ENCODE data around the gene PLAC9. TPM values are rescaled to one million over a fixed set of nuclear protein-coding genes. Genes with fewer than 3 reads are reported as not detected.

Gene PLAC9
- total RNA-seq, 1 experiment from 2014 or later = not detected

- Mint-ChIP-seq H3K36me3 (ENCODE audit: insufficient read depth, unreplicated experiment) (peaks cover 61% of the 10 kb centered on the region), H3K27ac (ENCODE audit: unreplicated experiment) (no peak overlapping the region), H3K4me1 (ENCODE audit: low read depth, unreplicated experiment) (peaks cover 10% of the 10 kb centered on the region), H3K27me3 (ENCODE audit: insufficient read depth, unreplicated experiment) (no peaks in the 10 kb centered on the region), H3K4me3 (ENCODE audit: unreplicated experiment) (no peak overlapping the region), H3K9me3 (ENCODE audit: unreplicated experiment) (no peaks in the 10 kb centered on the region)
- no peak for DNase-seq
- Histone ChIP-seq H3K9me3 (no peaks in the 10 kb centered on the region), H3K27me3 (replicated peaks; ENCODE audit: control insufficient read depth, insufficient read depth, low read length) (no peaks in the 10 kb centered on the region), H3K4me1 (no peaks in the 10 kb centered on the region), H3K36me3 (ENCODE audit: control insufficient read depth, insufficient read depth, low read length) (peaks cover 2% of the 10 kb centered on the region; the same call in 1 of the 2 replicates), H3K4me3 (ENCODE audit: low read depth, low read length) (no peak overlapping the region)
- TF ChIP-seq CTCF (IDR thresholded peaks at IDR 0.05; ENCODE audit: insufficient read depth in 1 of 2, low read depth in 1 of 2, low read length in 1 of 2, severe bottlenecking in 1 of 2, unreplicated experiment in 1 of 2) = no peak
- BruUV-seq (replicated peaks) = no TSS peak
- intact Hi-C loops (cut with micrococcal nuclease; ENCODE audit: unreplicated experiment) = no loop called here
- CTCF ChIA-PET = no interaction called here
- POLR2A ChIA-PET = no interaction called here
Measured at GRCh38 chr10:80184291-80184690, 51.8 kb downstream of the PLAC9 start.

DNA sequence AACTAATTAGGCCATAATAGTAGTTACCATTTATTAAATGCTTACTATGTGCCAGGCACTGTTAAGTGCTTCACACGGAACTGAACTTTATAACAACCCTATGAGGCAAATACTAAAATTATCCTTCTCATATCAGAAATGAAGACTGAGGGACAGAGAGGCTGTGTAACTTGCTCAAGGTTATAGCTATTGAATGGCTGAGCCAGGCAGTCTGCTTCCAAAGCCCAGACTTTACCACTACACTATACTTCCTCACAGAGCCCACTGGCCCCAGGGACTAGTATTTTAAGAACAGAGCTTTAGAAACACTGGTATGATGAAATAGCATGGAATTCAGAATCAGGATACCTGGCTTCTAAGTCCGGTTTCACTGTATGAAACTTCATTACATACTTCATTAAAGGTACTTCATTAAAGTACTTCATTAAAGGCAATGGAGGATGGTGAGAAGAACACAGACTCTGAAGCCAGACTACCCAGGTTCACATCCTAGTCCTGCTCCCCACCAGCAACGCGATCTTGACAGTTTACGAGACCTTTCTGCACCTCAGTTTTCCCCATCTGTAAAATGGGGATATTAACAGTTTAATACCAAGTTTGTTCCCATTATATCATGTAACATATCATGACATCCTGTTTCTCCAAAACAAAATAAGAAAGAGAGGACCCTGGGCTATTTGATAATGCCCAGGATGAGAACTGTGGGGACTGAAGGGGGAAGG lies 53.2 kb downstream of the PLAC9 start:
- Mint-ChIP-seq H3K36me3 (ENCODE audit: insufficient read depth, unreplicated experiment) (peaks cover 52% of the 10 kb centered on the region), H3K27me3 (ENCODE audit: insufficient read depth, unreplicated experiment) (no peaks in the 10 kb centered on the region), H3K9me3 (ENCODE audit: unreplicated experiment) (no peaks in the 10 kb centered on the region), H3K4me3 (ENCODE audit: unreplicated experiment) (no peak overlapping the region), H3K27ac (ENCODE audit: unreplicated experiment) (no peak overlapping the region), H3K4me1 (ENCODE audit: low read depth, unreplicated experiment) (peaks cover 13% of the 10 kb centered on the region)
- DNase-seq = no peak
- Histone ChIP-seq H3K9me3 (no peaks in the 10 kb centered on the region), H3K4me3 (ENCODE audit: low read depth, low read length) (no peak overlapping the region), H3K4me1 (0 out of 2 replicates have a peak, but pooled peaks cover 5% of the 10 kb centered on the region), H3K27me3 (replicated peaks; ENCODE audit: control insufficient read depth, insufficient read depth, low read length) (no peaks in the 10 kb centered on the region), H3K36me3 (ENCODE audit: control insufficient read depth, insufficient read depth, low read length) (no peaks in the 10 kb centered on the region; the same call in 1 of the 2 replicates)
- intact Hi-C loops (cut with micrococcal nuclease; ENCODE audit: unreplicated experiment) = no loop called here
- no peak for TF ChIP-seq CTCF (IDR thresholded peaks at IDR 0.05; ENCODE audit: insufficient read depth in 1 of 2, low read depth in 1 of 2, low read length in 1 of 2, severe bottlenecking in 1 of 2, unreplicated experiment in 1 of 2)
- no TSS peak for BruUV-seq (replicated peaks)
- POLR2A ChIA-PET = no interaction called here
- CTCF ChIA-PET = no interaction called here

GRCh38 chr10:80186364-80187012 lies 54.0 kb downstream of the PLAC9 start:
- no peak for DNase-seq

More at GRCh38 chr10:80186364-80187012, 54.0 kb downstream of the PLAC9 start:
- POLR2A ChIA-PET = no interaction called here
- CTCF ChIA-PET = no interaction called here
- no TSS peak for BruUV-seq (replicated peaks)
- no peaks in the 10 kb centered on the region for H3K9me3 Mint-ChIP-seq (ENCODE audit: unreplicated experiment)
- H3K27me3 ChIP-seq (replicated peaks; ENCODE audit: control insufficient read depth, insufficient read depth, low read length) = no peaks in the 10 kb centered on the region
- H3K4me1 ChIP-seq = 0 out of 2 replicates have a peak, but pooled peaks cover 5% of the 10 kb centered on the region
- peaks cover 46% of the 10 kb centered on the region for H3K36me3 Mint-ChIP-seq (ENCODE audit: insufficient read depth, unreplicated experiment)
- no peak overlapping the region for H3K4me3 ChIP-seq (ENCODE audit: low read depth, low read length)
- TF ChIP-seq CTCF (IDR thresholded peaks at IDR 0.05; ENCODE audit: insufficient read depth in 1 of 2, low read depth in 1 of 2, low read length in 1 of 2, severe bottlenecking in 1 of 2, unreplicated experiment in 1 of 2) = no peak
- no peaks in the 10 kb centered on the region for H3K27me3 Mint-ChIP-seq (ENCODE audit: insufficient read depth, unreplicated experiment)
- H3K4me1 Mint-ChIP-seq (ENCODE audit: low read depth, unreplicated experiment) = peaks cover 13% of the 10 kb centered on the region
- H3K9me3 ChIP-seq = no peaks in the 10 kb centered on the region
- intact Hi-C loops (cut with micrococcal nuclease; ENCODE audit: unreplicated experiment) = loop anchor here (1.0 kb wide), 1 partner anchor 23 kb away; no protein-coding TSS in a partner anchor
- H3K27ac Mint-ChIP-seq (ENCODE audit: unreplicated experiment) = no peak overlapping the region
- H3K36me3 ChIP-seq (ENCODE audit: control insufficient read depth, insufficient read depth, low read length) = no peaks in the 10 kb centered on the region; the same call in 1 of the 2 replicates
- no peak overlapping the region for H3K4me3 Mint-ChIP-seq (ENCODE audit: unreplicated experiment)
